Measurements from ENCODE around the gene WFIKKN2. TPM values are rescaled to one million over a fixed set of nuclear protein-coding genes. Genes with fewer than 3 reads are reported as not detected.

The WFIKKN2 gene
- total RNA-seq, 1 donor from 2014 or later: not detected

DNA sequence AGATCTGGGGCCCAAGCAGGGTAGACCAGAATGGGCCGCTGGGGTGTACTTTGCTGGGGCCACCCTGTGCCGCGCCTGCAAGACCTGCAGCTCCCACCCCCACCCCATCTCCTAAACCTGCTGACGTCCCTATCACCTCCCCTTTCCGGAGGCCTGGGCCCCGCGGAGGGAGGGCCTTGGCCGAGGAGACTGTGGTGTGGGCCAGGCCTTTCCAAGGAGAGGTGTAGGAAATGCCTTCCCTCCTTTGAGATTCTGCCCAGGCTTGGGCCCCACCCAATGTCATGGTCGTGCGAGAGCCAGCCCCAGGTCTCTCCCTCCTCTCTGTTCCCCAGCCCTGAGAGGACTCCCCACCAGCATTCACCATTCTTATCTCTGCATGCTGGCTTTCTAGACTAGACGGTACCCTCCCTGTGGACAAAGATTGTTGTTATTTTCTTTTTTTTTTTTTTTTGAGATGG lies 3.9 kb upstream of the WFIKKN2 start:
- intact Hi-C loops (cut with micrococcal nuclease): no loop called here
- no peak overlapping the region for H3K4me3 Mint-ChIP-seq (ENCODE audit: low read depth)
- no peaks in the 10 kb centered on the region for H3K36me3 Mint-ChIP-seq (ENCODE audit: low read depth)
- DNase-seq (ENCODE audit: low spot score): no peak
- no peaks in the 10 kb centered on the region for H3K9me3 Mint-ChIP-seq
- H3K27me3 Mint-ChIP-seq (ENCODE audit: low read depth): peaks cover 11% of the 10 kb centered on the region
- H3K27ac Mint-ChIP-seq: no peak overlapping the region
- H3K4me1 Mint-ChIP-seq (ENCODE audit: low read depth): peaks cover 8% of the 10 kb centered on the region

DNA sequence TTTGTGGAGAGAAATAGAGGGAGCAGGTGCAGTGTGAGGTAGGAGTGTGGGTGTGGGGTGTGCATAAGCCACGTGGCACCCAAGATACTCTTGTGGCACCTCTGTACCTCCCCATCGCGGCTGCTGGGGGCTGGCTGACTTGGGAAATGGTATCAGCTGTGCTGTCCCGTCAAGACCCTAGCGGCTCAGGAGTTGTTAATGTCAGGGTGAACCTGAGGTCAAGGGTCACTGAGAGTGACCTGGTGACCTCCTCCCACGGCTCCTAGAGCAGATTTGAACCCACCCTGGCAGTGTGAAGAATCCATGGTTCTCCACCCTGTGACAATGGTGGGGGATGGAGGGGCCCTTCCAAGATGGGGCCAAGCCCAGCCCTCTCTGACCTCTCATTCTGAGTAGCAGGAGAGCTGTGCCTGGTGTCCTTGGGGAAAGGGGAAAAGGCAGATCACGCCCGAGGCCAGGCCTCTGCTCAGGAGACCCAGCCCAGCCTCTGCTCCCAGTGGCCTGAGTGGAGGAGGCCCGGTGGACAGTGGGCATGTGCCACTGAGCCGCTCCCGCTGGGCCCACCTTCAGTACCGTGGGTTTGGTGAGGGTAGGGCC lies 3.0 kb upstream of the WFIKKN2 start:
- H3K9me3 Mint-ChIP-seq: no peaks in the 10 kb centered on the region
- no peak overlapping the region for H3K4me3 Mint-ChIP-seq (ENCODE audit: low read depth)
- intact Hi-C loops (cut with micrococcal nuclease): no loop called here
- H3K4me1 Mint-ChIP-seq (ENCODE audit: low read depth): peaks cover 8% of the 10 kb centered on the region
- no peaks in the 10 kb centered on the region for H3K36me3 Mint-ChIP-seq (ENCODE audit: low read depth)
- H3K27ac Mint-ChIP-seq: no peak overlapping the region
- DNase-seq (ENCODE audit: low spot score): no peak
- peaks cover 7% of the 10 kb centered on the region for H3K27me3 Mint-ChIP-seq (ENCODE audit: low read depth)

DNA sequence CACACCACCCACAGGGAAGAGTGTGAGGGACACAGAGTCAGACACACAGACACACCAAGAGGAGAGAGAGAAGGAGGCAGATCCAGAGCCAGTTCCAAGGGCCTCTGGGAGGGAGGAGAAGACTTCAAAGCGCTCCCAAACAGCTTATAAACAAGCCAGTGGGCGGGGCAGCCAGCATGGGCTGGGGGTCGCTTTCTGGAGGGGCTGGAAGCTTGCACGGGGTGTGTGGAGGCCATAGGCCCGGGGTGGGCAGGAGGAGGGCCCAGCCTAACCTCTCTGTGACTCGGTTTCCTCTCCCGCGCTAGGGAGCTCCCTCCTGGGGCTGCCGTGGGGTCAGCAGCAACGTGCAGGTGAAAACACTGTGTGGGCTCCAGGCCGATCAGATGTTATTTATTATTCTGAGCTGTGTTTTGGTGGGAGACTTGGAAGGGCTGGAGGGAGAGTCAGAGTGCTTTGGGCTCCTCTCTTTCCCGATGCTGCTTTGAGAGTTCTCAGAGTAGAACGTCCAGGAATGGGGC lies 2.5 kb upstream of the WFIKKN2 start:
- no peak overlapping the region for H3K27ac Mint-ChIP-seq
- no peaks in the 10 kb centered on the region for H3K36me3 Mint-ChIP-seq (ENCODE audit: low read depth)
- H3K27me3 Mint-ChIP-seq (ENCODE audit: low read depth): peaks cover 7% of the 10 kb centered on the region
- no peak overlapping the region for H3K4me3 Mint-ChIP-seq (ENCODE audit: low read depth)
- intact Hi-C loops (cut with micrococcal nuclease): no loop called here
- peaks cover 8% of the 10 kb centered on the region for H3K4me1 Mint-ChIP-seq (ENCODE audit: low read depth)
- DNase-seq (ENCODE audit: low spot score): no peak
- no peaks in the 10 kb centered on the region for H3K9me3 Mint-ChIP-seq

DNA sequence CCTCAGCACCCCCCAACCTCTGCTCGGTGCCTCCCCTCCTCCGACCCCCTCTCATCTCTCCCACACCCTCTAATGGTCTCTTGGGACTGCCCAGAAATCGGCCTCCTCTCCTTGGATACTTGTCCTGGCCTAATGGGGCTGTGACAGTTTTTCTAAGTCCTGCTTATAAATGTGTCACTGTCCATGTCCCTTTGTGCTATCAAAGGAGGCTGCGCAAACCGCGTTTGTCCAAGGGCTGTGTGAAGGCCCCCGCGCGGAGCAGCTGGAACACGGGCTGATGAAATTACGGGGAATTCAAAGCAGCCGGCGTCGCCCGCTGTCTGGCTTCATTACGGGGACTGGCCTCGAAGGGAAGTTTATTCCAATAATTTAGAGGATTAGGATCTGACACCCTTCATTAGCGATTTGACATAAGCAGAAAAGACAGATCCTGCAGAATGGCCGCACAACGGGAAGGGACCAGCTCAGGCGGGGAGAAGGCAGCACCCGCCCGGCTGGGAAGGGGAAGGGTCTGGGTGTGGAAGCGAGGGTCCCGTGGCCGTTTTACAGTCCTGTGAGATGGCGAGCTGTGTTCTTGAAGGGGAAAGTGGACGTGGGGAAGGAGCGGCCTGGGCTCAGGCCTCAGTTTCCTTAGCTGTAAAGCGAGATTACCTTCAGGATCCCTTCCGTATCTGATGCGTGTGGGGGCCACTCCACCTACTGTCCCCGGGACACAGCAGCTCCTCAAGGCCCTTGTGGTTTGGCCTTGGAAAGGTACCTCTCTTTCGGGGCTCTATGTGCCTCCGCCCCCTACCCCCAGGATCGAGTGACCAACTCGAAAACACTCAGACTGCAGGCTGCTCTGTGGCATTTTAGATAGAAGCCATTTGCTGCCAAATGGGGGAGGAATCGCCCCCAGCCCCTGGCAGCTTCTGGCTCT lies 1.6 kb upstream of the WFIKKN2 start:
- no peak for DNase-seq (ENCODE audit: low spot score)
- Mint-ChIP-seq H3K27ac (no peak overlapping the region), H3K36me3 (ENCODE audit: low read depth) (no peaks in the 10 kb centered on the region), H3K4me3 (ENCODE audit: low read depth) (no peak overlapping the region), H3K9me3 (no peaks in the 10 kb centered on the region), H3K4me1 (ENCODE audit: low read depth) (peaks cover 6% of the 10 kb centered on the region), H3K27me3 (ENCODE audit: low read depth) (peaks cover 7% of the 10 kb centered on the region)
- intact Hi-C loops (cut with micrococcal nuclease): no loop called here

DNA sequence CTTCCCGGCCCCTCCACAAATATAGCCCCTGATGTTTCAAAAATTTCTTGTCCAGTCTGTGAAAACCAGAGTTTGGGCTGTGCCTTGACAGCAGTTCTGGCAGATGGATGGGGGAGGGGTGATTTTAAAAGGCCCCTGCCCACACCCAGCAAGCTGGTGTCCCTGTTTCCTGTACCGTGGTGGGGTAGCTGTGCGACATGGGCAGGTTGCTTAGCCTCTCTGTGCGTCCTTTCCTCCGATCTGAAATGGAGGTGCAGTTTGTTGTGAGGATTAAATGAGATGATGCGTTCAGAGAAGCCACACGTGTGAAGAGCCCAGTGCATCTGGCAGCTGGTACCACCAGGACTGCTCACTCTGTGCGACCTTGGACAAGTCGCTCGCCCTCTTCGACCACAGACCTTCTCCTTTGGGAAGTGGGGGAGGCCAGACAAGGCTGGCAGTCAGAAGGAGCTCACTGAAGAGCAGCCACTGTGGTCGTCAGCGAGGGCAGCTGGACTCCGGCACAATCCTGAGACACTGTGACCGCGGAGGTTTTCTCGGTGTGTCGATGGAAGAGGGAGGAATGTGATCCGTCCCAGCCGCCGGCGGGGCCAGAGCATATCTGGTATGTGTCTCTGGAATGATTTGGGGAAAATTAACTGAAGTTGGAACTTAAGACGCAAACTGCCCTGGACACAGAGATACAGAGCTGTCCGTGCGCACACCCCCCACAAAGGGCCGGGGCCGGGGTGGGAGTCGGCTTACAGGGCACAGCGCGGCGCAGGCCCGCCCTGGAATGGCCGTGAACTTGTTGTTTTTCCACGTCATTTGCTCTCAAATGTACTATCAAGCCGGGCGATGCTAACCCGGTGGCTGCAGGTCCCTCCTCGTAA lies 721 bp upstream of the WFIKKN2 start:
- Mint-ChIP-seq H3K27ac (no peak overlapping the region), H3K36me3 (ENCODE audit: low read depth) (no peaks in the 10 kb centered on the region), H3K4me3 (ENCODE audit: low read depth) (no peak overlapping the region), H3K9me3 (no peaks in the 10 kb centered on the region), H3K4me1 (ENCODE audit: low read depth) (no peaks in the 10 kb centered on the region), H3K27me3 (ENCODE audit: low read depth) (peaks cover 5% of the 10 kb centered on the region)
- intact Hi-C loops (cut with micrococcal nuclease): no loop called here
- DNase-seq (ENCODE audit: low spot score): no peak

DNA sequence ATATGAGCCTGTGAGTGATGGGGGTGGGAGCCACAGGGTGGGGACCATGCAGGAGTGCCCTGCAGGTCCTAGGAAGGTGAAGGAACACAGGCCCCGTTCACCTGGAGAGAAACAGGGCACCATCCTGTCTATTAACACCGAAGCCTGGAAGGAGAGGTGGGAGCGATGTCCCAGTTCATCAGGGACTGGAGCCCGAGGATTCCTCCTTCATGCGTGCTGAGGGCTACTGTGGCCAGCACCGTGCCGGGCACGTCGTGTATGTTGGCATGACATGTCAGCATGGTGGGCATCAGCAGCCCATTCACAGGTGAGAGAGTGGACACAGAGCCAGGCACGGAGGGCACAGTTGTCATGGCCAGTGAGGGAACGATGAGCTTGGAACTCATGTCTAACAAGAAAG lies 1.4 kb downstream of the WFIKKN2 start:
- no peaks in the 10 kb centered on the region for H3K4me1 Mint-ChIP-seq (ENCODE audit: low read depth)

DNA sequence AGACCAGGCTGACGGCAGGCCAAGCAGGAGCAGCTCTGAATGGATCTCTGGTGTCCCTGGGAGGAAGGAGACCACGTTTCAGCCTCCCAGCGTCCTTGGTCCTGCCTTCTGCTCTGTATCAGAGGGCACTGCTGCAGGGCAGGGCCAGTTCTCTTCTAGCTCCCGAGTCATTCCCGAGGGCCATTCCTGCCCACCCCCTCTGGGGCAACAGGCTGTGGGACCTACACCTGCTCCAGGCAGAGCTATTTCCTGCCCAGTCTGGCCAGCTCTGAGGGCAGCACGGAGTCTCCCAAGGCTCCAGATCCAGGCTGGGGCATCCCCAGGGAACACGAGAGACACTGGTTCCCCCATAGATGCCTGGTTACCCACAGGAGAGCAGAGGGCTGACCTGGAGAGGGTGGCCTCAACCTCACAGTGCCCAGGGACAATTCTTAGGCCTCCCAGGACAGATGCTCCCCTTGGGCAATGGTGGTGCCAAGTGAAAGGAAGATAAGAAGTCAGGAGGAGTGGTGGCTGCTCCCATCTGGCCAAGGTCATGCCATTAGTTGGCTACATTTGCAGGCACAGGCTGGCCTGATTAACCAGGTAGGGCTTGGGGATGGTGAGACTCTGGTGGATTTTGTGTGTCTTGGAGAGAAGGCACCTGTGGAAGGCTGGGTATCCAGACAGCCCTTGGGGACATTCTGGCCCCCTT lies 2.0 kb downstream of the WFIKKN2 start:
- intact Hi-C loops (cut with micrococcal nuclease): no loop called here
- Mint-ChIP-seq H3K27me3 (ENCODE audit: low read depth) (peaks cover 7% of the 10 kb centered on the region), H3K4me3 (ENCODE audit: low read depth) (no peak overlapping the region), H3K9me3 (no peaks in the 10 kb centered on the region), H3K4me1 (ENCODE audit: low read depth) (no peaks in the 10 kb centered on the region), H3K36me3 (ENCODE audit: low read depth) (no peaks in the 10 kb centered on the region), H3K27ac (no peak overlapping the region)
- no peak for DNase-seq (ENCODE audit: low spot score)

More for the DNA sequence above, 1.4 kb downstream of the WFIKKN2 start:
- no peak for DNase-seq (ENCODE audit: low spot score)
- Mint-ChIP-seq H3K36me3 (ENCODE audit: low read depth) (no peaks in the 10 kb centered on the region), H3K27me3 (ENCODE audit: low read depth) (peaks cover 7% of the 10 kb centered on the region), H3K4me3 (ENCODE audit: low read depth) (no peak overlapping the region), H3K9me3 (no peaks in the 10 kb centered on the region), H3K27ac (no peak overlapping the region)
- intact Hi-C loops (cut with micrococcal nuclease): no loop called here

DNA sequence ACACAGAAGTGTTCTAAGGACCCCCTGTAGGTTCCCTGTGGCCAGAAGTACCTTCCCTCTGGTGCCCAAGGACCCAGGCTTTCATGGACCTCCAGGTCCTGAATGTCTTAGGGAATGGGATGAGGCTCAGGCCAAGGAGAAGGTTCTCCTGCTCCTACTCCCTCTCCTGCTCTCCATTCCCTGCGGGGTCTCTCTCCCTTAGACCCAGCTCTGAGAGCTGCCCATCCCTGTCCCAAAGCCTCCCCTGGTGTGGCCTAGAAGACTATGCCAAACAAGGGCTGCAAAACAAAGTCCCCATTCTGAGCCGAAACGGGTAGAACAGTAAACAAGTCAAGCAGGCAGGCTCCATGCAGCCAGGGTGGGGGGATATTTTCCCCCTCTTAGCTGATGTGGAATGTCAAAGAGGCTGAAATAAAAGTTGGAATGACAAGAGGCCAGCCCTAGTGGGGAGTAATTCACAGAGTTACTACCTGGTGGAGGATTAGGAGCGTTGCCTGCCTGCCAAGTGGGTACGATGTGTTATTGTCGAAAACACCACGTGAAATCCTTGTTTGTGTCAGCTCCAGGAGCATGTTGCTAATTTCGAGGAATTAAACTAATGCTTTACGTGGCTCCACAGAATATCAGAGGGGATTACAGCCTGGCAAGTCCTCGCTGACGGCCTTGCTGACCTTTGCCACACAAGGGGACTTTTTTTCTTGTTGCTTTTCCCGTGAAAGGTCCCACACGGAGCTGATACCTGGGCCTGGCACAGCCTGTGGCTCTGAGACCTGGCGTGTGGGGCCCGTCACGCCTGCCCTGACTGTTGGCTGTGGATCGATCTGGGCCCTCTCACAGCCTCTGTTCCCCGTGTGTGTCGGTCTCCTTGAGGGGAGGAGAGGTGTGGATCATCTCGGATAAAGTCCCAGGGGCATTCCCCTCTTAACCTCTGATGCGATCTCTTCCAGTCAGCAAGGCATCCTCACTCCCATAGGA lies 2.9 kb downstream of the WFIKKN2 start:
- Mint-ChIP-seq H3K27ac (no peak overlapping the region), H3K4me1 (ENCODE audit: low read depth) (no peaks in the 10 kb centered on the region), H3K9me3 (no peaks in the 10 kb centered on the region), H3K27me3 (ENCODE audit: low read depth) (peaks cover 7% of the 10 kb centered on the region), H3K4me3 (ENCODE audit: low read depth) (no peak overlapping the region), H3K36me3 (ENCODE audit: low read depth) (no peaks in the 10 kb centered on the region)
- intact Hi-C loops (cut with micrococcal nuclease): no loop called here
- DNase-seq (ENCODE audit: low spot score): no peak

DNA sequence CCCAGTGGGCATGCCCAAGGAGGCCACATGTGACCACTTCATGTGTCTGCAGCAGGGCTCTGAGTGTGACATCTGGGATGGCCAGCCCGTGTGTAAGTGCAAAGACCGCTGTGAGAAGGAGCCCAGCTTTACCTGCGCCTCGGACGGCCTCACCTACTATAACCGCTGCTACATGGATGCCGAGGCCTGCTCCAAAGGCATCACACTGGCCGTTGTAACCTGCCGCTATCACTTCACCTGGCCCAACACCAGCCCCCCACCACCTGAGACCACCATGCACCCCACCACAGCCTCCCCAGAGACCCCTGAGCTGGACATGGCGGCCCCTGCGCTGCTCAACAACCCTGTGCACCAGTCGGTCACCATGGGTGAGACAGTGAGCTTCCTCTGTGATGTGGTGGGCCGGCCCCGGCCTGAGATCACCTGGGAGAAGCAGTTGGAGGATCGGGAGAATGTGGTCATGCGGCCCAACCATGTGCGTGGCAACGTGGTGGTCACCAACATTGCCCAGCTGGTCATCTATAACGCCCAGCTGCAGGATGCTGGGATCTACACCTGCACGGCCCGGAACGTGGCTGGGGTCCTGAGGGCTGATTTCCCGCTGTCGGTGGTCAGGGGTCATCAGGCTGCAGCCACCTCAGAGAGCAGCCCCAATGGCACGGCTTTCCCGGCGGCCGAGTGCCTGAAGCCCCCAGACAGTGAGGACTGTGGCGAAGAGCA lies 4.4 kb downstream of the WFIKKN2 start:
- H3K4me3 Mint-ChIP-seq (ENCODE audit: low read depth): no peak overlapping the region
- no peak overlapping the region for H3K27ac Mint-ChIP-seq
- no peak for DNase-seq (ENCODE audit: low spot score)
- H3K9me3 Mint-ChIP-seq: no peaks in the 10 kb centered on the region
- H3K4me1 Mint-ChIP-seq (ENCODE audit: low read depth): no peaks in the 10 kb centered on the region
- no peaks in the 10 kb centered on the region for H3K36me3 Mint-ChIP-seq (ENCODE audit: low read depth)
- H3K27me3 Mint-ChIP-seq (ENCODE audit: low read depth): peaks cover 3% of the 10 kb centered on the region
- intact Hi-C loops (cut with micrococcal nuclease): no loop called here

DNA sequence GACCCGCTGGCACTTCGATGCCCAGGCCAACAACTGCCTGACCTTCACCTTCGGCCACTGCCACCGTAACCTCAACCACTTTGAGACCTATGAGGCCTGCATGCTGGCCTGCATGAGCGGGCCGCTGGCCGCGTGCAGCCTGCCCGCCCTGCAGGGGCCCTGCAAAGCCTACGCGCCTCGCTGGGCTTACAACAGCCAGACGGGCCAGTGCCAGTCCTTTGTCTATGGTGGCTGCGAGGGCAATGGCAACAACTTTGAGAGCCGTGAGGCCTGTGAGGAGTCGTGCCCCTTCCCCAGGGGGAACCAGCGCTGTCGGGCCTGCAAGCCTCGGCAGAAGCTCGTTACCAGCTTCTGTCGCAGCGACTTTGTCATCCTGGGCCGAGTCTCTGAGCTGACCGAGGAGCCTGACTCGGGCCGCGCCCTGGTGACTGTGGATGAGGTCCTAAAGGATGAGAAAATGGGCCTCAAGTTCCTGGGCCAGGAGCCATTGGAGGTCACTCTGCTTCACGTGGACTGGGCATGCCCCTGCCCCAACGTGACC lies 5.0 kb downstream of the WFIKKN2 start:
- Mint-ChIP-seq H3K4me1 (ENCODE audit: low read depth) (no peaks in the 10 kb centered on the region), H3K4me3 (ENCODE audit: low read depth) (no peak overlapping the region), H3K27me3 (ENCODE audit: low read depth) (peaks cover 2% of the 10 kb centered on the region), H3K27ac (no peak overlapping the region), H3K9me3 (no peaks in the 10 kb centered on the region), H3K36me3 (ENCODE audit: low read depth) (no peaks in the 10 kb centered on the region)
- no peak for DNase-seq (ENCODE audit: low spot score)
- intact Hi-C loops (cut with micrococcal nuclease): no loop called here

Measured in activated T-helper 2 cell treated with anti-CD3 and anti-CD28 coated beads, Interferon-gamma antibody, Interleukin-2, Interleukin-4, amounts not matched to agents 10 μg/mL and 5 μg/mL and 100 μg/mL, durations not matched to agents 14 hours and 24 hours and 36 hours (primary cell).